COLO829 (cell line): ENCODE measurements around the gene GTF2H2C_2.
"Not testable (repeated sequence)": the region's sequence is repeated elsewhere in the genome, so short reads cannot be mapped to it uniquely, and the experiment has no call there.

ENCODE experiments used
- DNase-seq: peaks from one replicate; pipeline ENCODE4 v3.0.0; 2012; ENCODE audit warnings: low spot score

The GTF2H2C_2 gene

DNA sequence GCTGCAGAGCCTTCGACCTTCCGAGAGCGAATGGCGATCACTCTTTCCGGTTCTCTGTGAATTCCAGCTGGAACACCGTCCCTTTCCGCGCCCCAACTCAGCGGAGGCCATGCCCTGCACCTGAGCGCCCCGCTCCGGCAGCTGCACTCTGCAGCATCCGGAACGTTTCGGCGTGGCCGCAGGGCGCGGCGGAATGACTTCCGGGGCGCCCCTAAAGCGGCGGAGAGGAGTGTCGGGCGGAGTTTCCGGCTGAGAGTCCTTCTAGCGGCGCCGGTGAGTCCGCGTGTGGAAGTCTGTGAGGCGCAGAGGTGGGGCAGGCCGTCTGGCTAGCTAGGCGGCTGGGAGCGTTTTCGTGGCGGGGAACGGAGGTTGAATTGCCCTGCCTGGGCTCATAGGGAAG is at the start of gene GTF2H2C_2:
Gene GTF2H2C_2 (plus strand): TSS at position 252 of the 400 bp plus-strand sequence.
- not testable (repeated sequence) for DNase-seq

DNA sequence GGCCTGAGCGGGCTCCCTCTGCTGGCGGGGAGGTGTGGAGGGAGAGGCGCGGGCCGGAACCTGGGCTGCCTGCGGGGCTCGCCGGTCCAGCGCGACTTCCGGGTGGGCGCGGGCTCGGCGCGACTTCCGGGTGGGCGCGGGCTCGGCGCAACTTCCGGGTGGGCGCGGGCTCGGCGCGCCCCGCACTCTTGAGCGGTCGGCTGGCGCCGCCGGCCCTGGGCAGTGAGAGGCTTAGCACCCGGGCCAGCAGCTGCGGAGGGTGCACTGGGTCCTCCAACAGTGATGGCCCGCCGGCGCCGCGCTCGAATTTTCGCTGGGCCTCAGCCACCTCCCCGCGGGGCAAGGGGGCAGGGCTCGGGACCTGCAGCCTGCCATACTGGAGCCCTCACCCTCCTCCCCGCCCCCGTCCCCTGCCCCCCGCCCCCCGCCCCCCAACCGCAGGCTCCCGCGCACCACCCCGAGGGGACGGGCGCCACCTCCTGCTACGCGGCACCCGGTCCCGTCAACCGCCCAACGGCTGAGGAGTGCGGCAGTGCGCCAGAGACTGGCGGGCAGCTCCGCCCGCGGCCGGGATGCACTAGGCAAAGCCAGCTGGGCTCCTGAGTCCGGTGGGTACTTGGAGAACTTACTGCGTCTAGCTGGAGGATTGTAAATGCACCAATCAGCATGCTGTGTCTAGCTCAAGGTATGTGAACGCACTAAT is 14.0 kb upstream of the GTF2H2C_2 start:
- DNase-seq, result not testable (repeated sequence)

DNA sequence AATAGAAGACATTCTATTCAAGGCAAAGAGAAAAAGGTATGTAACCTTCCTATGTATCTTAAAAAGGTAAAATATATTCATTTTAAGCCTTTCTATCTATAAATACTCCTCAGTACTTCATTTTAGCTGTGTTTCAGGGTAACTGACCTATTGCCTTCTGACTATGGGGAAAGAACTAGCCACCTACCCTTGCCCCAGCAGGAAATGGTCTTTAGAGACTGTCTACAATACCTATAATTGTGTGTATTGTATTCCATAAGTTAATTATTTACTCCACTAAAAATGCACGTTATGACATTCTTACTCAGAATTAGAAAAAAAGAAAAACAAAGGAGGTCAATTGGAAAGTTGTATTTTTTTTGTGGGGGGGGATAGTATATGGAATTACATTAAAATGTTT is 6.2 kb downstream of the GTF2H2C_2 start:
- DNase-seq, result not testable (repeated sequence)

DNA sequence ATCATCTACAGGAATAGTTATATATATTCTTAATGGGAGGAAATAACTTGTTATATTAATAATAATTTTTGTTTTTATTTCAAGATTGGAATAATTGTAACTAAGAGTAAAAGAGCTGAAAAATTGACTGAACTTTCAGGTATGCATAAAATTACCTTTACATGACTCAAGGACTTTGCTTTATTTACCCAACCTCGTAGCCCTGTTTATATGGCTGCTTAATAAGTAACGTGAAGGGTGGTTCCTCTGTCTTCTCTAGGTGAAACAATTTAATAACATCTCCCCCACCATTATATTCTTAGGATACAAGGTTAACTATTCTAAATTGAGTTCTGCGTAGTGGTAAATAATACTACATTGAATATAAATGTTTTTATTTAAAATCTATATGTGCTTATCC is 8.0 kb downstream of the GTF2H2C_2 start:
- DNase-seq, result not testable (repeated sequence)

DNA sequence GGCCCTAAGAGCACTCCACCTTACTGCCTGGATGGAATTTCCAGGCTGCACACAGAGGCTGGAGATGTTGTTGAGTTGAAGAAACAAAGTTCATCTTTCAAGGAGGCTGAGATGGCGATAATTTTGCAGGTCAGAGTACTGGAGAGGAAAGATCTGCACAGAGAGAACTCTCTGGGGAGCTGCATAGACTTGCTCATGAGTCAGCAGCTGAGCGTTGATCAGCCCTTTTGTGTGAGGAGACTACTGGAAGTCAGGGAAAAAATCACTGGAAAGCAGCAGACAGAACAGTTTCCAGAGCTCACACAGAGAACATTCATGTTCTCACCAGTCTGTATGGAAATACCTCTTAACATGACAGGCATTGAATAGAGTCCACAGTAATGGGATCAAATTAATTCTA is 23.4 kb downstream of the GTF2H2C_2 start:
- DNase-seq, result not testable (repeated sequence)

DNA sequence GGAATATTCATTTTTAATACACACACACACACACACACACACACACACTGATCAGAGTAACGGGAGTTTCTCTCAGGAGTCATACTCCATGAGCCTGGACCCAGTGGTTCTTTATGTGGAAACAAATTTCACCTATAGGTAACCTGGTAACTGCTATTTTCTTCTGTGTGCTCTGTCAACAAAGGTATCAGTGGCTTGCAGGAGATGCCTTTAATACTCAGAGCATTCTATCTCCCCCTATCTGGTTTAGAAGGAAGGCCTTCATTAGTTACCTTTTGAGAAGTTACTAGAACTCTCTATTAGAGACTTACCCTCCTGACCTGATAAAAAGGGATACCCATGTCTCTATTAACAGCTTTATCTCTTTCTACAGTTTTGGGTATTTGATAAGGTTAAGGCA is 34.4 kb downstream of the GTF2H2C_2 start:
- DNase-seq, result not testable (repeated sequence)

DNA sequence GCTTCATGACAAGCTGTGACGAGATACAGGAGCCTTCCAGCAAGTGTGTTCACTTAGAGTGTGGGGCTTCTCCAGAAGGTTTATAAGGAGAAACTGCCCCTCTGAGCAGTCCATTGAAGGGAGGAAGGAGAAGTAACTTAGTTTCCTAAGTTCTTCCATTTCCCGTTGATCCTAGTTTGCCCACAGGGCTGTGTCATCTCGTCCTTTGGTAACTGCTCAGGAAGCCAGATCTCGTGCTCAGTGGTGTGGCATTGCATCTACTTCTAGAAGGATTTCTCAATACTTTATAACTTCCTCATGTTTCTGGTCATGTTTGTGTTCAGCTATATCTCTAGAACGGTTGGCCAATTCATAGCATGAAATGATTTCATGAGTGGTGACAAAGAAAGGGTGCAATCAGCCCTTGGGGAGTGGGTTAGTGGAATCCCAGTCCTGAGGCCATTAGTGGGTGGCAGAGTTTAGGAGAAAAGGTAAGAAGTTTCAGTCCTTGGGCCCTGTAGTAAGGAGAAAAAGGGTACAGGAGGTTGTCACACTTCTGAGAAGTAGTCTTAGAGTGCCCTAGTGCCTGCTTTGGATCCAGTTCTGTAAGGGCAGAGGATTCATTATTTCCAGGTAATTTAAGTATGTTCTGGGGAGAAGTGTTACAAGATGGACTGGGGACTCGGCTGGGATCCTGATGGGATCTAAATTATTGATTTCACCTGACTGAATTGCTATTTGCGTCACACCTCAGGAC is 36.2 kb downstream of the GTF2H2C_2 start:
- DNase-seq, result not testable (repeated sequence)

DNA sequence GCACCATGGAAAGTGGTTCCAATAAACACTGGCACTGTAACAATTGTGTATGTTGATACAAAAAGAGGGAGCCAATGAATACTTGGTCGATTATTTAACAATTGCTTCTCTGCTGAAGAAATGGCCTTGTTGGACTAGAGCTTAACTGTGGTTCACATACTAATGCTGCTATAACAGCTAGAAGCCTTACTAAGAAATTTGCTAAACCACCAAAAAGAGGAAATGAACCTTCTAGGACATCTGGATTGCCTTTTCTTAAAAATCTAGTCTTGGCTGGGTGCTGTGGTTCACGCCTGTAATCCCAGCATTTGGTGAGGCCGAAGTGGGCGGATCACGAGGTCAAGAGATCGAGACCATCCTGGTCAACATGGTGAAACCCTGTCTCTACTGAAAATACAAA is 41.9 kb downstream of the GTF2H2C_2 start:
- DNase-seq, result not testable (repeated sequence)

DNA sequence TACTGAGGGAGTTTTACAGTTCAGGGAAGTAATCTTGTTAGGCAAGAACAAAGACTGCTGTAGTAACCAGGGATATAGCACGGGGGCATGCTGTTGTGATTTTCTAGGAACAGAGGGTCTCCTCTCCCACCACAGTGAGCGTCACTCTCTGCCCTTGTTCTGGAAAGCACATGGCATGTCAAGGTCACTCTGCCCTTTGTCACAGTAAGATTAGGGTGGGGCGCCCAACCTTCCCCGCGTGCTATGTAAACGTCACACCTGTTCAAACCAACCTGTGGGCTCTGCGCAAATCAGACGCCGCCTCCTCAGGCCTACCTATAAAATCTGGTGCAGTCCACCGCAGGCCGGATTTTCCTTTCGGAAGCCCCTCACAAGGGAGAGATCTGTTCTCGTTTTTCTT is 44.0 kb downstream of the GTF2H2C_2 start:
- DNase-seq, result not testable (repeated sequence)

DNA sequence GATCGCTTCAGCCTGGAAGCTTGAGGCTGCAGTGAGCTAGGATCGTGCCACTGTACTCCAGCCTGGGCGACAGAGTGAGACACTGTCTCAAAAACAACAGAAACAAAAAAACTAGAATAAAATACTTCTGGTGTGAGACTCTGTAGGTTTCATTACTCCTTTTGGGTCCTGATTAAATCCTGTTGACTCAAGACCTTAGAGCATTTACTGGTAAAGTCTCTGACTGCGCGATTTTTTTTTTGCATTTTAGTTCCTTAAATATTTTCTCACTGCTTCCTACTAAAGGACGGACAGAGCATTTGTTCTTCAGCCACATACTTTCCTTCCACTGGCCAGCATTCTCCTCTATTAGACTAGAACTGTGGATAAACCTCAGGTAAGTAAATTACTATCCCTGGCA is 46.8 kb downstream of the GTF2H2C_2 start:
- not testable (repeated sequence) for DNase-seq

DNA sequence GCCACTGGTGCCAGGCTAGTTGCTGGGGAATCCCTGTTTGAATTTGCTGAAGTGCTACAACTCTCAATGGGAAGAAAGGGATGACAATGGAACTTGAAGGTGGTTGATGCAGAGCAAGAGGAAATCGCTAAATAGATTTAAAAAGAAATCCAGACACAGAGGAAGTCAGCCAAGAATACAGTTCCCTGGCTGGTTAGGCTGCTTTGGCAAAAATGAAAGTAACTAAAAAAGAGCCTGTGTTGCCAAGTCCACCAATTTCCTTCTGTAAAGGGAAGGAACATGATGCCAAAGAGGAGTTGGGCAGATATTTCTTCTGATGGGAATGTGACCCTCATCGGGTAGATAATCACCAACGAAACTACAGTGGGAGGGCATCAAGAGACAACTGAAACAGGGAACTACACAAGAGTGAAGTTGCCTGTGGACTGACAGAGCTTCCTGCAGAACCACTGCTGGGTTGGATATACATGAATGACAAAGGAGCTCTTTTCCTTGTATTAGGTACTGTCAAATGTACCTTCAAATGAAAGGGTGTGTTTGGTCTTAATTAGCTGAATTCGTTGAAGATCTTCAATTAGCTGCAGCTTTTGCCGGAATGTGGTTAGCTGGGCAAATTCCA is 49.0 kb downstream of the GTF2H2C_2 start:
- not testable (repeated sequence) for DNase-seq

DNA sequence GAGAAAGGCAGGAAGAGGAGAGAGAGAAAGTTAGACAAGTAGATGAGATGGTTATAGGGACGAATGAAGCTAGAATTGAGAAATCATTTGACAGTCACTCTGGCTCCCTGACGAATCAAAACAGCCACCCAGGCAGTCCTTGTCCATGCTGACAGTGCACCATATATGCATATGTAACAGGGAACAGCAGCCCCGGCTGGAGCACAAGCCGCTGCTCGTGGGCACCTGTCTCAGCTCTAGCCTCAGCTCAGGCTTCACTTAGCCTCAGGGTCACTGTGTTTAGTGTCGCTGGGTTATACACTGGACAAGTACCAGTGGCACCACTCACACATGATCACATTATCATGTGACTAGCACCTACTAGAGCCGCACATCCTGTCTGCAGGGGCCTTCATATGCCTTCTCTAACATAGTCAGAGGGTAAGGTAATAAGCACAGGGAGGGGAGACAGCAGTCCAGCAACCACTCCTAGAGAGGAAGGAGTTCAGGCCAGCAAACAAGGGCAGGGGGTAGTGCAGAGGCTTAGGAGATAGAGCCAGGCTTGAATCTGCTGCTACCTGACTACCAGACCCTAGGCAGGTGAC is 54.9 kb downstream of the GTF2H2C_2 start:
- DNase-seq, result not testable (repeated sequence)
